ENCODE measurements around the gene STON2.

DNA sequence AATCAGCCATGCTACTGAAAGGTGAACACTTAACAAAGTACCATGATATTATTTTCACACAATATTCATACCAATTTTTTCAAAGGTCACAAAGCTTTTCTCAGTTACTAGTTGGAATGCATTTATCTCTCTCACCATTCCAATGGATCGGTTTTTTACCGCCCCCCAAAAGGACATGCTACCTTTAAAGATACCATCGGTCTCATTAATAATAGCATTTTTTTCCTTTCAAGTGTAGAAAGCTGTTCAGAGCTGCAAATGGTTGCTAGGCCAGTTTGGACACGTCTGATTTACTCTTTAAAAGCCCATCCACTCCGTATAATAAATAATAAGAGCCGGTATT, 34.9 kb upstream of the STON2 start:
- TF ChIP-seq ZFP30 (CRISPR knock-in tag; IDR thresholded peaks at IDR 0.05) (no peak), BACH2 (CRISPR knock-in tag; IDR thresholded peaks at IDR 0.05; ENCODE audit: borderline replicate concordance) (no peak), ZFP3 (CRISPR knock-in tag; IDR thresholded peaks at IDR 0.05) (no peak), ZNF70 (CRISPR knock-in tag; IDR thresholded peaks at IDR 0.05) (no peak), SNAI2 (CRISPR knock-in tag; IDR thresholded peaks at IDR 0.05) (no peak), ZNF8 (CRISPR knock-in tag; IDR thresholded peaks at IDR 0.05) (no peak), GLIS3 (CRISPR knock-in tag; IDR thresholded peaks at IDR 0.05) (no peak), CREB5 (CRISPR knock-in tag; IDR thresholded peaks at IDR 0.05; ENCODE audit: low read depth) (no peak), PATZ1 (CRISPR knock-in tag; IDR thresholded peaks at IDR 0.05; ENCODE audit: borderline replicate concordance) (no peak), ZNF565 (CRISPR knock-in tag; conservative IDR thresholded peaks at IDR 0.05; ENCODE audit: low read depth) (no peak)
- TF ChIP-seq, protein P1, sequence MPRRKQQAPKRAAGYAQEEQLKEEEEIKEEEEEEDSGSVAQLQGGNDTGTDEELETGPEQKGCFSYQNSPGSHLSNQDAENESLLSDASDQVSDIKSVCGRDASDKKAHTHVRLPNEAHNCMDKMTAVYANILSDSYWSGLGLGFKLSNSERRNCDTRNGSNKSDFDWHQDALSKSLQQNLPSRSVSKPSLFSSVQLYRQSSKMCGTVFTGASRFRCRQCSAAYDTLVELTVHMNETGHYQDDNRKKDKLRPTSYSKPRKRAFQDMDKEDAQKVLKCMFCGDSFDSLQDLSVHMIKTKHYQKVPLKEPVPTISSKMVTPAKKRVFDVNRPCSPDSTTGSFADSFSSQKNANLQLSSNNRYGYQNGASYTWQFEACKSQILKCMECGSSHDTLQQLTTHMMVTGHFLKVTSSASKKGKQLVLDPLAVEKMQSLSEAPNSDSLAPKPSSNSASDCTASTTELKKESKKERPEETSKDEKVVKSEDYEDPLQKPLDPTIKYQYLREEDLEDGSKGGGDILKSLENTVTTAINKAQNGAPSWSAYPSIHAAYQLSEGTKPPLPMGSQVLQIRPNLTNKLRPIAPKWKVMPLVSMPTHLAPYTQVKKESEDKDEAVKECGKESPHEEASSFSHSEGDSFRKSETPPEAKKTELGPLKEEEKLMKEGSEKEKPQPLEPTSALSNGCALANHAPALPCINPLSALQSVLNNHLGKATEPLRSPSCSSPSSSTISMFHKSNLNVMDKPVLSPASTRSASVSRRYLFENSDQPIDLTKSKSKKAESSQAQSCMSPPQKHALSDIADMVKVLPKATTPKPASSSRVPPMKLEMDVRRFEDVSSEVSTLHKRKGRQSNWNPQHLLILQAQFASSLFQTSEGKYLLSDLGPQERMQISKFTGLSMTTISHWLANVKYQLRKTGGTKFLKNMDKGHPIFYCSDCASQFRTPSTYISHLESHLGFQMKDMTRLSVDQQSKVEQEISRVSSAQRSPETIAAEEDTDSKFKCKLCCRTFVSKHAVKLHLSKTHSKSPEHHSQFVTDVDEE (CRISPR knock-in tag; IDR thresholded peaks at IDR 0.05): no peak

Data from SK-N-SH treated with all-trans-retinoic acid at 6 μM for 48 hours (cell line).